NCI-H774 (cell line): ENCODE results near the gene ERH.
"Not testable (repeated sequence)": the region's sequence is repeated elsewhere in the genome, so short reads cannot be mapped to it uniquely, and the experiment has no call there.

Source experiments
- DNase-seq: peaks from one replicate; lab custom pipeline; 2025; lab: John Stamatoyannopoulos, UW

ERH gene

DNA sequence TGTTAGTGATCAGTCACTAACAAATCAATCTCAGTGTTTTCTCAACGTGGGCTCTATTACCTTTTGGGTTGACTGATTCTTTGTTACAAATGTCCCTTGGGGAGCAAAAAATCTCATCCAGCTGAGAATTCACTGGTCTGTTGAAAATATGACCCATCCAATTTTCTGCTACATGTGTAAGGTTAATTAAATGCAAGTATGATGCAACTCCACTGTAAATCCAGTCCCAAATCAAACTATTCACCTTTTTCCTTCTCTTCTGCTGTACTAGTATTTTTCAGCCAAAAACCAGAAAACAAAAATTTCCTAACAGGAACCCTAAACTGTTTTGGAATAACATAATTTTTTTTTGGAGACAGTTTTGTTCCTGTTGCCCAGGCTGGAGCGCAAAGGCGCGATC lies 2.2 kb downstream of the ERH start:
- DNase-seq: no peak

DNA sequence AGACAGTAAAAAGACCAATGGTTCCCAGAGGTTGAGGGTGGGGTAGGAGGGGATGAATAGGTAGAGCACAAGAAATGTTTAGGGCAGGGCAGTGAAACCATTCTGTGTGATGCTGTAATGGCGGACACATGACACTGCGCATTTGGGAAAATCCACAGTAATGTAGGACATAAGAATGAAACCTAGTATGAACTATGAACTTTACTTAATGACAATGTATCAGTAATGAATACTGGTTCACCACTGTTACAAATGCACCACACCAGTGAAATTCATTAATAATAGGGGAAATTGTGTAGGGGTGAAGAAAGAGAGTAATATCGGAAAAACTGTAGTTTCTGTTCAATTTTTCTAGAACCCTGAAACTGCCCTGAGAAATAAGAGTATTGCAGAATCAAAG lies 5.6 kb downstream of the ERH start:
- DNase-seq: no peak

DNA sequence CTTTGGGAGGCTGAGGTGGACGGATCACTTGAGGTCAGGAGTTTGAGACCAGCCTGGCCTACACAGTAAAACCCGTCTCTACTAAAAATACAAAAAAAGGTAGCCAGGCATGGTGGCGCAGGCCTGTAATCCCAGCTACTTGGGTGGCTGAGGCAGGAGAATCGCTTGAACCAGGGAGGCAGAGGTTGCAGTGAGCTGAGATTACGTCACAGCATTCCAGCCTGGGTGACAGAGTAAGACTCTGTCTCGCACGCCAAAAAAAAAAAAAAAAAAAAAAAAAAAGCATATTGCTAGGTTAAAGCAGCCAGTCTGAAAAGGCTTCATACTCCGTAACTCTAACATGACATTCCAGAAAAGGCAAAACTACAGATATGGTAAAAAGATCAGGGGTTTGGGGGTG lies 6.7 kb downstream of the ERH start:
- DNase-seq: not testable (repeated sequence)

DNA sequence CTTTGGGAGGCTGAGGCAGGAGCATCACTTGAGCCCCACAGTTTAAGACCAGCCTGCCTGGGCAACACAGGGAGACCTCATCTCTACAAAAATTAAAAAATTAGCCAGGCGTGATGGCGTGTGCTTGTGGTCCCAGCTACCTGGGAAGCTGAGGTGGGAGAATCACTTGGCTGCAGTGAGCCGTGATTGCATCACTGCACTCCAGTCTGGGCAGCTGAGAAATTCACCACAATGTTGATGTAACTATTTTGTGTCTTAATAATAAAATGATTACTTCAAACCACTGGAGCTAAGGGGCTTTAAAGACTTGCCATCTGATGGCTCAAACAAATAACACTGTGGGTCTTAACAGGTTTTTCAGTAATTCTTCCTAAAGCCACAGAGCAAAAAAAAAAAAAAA lies 10.8 kb downstream of the ERH start:
- DNase-seq: no peak

DNA sequence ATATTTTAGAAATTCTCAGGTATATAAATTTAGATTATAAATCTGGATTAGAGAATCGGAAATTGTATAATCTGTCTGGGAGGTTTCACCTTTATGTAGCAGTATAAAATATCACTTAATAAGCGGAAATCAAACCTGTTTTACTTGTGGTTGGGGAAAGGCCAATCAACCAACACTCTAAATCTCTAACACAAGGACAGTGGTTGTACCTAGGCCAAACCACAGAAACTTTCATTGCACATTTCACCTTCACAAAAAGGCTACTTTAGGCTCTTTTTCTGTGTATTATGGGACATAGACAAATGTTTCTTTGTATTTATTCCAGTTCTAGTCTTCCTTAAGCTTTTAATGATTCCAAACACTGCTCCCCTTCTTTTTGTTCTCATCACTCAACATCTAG lies 19.8 kb downstream of the ERH start:
- DNase-seq: no peak

DNA sequence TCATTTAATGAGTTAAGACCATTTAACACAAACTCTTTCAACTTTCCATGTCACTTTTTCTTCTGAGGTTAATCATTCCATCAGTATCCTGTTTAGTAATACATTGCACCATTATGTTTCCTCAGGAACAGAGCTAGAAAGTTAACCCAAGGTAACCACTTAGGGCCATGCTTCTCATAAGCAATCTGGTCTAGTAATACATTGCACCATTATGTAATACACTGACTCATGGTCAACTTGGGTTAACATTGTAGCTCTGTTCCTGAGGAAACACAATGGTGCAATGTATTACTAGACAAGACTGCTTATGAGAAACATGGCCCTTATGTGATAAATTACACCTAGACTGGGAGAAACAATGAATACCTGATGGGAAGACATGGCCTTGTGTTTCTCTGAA lies 21.7 kb downstream of the ERH start:
- no peak for DNase-seq

DNA sequence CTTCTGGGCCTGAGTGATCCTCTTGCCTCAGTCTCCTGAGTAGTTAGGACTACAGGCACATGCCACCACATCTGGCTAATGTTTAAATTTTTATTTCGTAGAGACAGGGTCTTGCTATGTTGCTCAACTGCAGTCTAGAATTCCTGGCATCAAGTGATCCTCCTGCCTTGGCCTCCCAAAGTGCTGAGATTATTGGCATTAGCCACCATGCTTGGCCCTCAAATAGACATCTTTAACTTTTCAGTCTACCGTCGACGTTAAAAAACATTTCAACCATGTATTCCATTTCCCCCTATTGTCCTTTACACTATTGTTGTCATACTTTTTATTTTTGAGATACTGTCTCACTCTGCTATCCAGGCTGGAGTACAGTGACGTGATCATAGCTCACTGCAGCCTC lies 22.4 kb downstream of the ERH start:
- DNase-seq: no peak

DNA sequence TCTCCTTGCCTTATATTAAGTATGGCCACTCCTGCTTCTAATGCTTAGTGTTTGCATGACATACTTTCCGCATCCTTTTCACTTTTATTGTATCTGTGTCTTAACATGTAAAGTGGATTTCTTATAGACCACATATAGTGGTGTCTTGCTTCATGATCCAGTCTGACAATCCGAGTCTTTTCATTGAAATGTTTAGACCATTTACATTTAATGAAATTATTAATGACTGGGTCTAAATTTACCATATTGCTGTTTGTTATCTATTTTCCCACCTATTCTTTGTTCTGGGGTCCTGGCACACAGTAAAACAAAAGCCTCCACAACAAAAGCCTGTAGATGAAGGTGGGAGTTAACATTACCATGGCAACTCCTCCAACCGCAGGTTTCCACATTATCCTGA lies 22.9 kb downstream of the ERH start:
- no peak for DNase-seq

DNA sequence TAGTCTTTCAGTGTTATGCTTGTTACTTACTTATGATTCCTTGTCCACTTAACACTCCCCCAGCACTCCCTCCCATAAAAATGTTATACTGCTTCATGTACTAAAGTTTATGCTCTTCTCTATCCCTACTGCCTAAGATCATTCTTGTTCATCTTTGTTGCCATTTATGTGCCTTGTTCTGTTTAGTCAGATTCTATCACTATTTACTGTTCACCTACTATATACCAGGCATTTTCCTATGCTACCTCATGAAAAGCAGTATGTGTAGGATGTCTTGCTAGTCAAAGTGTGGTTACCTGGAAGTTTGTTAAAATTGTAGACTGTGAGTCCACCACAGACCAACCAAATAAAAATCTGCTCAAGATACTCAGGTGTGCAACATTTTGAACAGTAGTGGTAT lies 23.9 kb downstream of the ERH start:
- DNase-seq: no peak

DNA sequence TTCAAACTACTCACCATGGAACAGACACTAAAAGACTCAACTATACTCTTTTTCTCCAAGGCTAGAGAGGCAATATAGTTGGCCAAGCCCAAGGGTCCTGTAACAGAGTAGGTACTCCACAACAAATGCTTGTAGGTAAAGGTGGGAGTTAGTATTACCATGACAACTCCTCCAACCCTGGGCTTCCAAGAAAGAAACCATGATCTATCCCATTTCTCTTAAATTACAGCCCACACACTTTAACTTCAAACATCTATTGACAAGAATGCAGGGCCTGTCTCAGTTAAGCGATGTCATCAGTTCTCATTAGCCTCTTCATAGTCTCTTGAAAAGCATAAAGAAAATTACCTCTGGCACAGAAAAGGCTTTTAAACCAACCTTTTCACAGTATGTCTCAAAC lies 25.0 kb downstream of the ERH start:
- no peak for DNase-seq

DNA sequence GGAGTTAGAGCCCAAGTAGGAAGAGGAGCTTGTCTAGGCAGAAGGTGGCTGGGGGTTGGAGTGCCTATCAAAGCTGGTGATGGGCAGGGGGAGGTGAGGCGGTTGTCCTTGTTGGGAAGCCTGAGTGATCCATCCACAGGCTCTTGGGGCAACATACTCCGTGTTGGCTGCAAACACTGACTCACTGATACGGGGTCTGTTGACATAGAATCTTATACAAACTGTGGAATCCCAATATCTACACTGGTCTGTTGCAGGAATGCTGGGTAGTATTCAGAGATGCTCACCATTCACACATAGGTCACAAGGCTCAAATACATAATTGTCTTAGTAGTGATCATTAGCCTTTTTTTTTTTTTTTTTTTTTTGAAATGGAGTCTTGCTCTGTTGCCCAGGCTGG lies 26.0 kb downstream of the ERH start:
- DNase-seq: no peak

DNA sequence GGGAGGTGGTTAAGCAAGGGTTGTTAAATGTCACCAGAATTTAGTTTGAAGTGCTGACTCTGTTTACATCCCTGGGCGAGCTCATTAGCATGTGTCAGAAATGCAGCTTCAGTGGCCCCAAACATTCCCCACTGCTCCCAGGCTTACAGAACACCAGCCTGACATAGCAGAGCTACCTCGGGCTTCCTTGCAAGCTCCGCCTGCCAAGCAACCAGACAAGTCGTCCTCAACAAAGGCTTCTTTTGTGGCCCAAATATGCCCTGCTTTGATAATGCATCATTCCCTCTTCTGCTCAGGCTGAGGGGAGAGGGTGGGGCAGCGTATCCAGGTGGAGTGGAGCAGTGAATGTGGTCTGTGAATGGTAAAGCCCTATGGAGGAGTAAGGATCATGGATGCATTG lies 28.0 kb downstream of the ERH start:
- DNase-seq: no peak

DNA sequence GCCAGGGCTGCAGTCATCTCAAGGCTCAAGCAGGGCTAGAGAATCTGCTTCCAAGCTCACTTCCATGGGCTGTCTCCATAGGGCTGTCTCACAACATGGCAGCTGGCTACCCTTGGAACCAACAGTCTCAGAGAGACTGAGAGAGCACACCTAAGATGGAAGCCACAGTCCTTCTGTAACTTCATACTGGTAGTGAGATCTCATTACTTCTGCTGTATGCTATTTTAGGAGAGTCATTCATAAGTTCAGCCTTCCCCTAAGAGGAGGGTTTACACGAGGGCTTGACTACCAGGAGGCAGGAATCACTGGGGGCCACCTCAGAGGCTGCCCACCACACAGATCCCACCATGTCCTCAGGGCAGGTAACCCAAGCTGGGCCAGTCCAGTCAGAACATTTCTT lies 29.7 kb downstream of the ERH start:
- no peak for DNase-seq

DNA sequence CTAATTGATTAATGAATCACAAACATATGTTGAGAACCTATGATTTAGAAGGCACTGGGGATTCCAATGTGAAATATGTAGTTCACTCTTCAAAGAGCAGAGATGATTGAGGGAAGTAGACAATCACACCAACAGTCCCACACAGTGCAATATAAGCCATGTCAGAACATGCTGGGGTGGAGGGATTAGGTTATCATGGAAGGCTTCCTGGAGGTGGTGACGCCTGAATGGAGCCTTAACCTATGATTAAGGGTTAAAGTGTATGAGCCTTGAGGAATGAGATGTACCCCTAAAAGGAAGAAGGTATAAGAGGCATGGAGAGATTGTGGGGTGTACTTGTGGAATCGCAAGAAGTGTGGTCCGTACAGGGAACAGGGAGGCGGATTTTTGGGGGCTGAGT lies 31.3 kb downstream of the ERH start:
- DNase-seq: no peak

DNA sequence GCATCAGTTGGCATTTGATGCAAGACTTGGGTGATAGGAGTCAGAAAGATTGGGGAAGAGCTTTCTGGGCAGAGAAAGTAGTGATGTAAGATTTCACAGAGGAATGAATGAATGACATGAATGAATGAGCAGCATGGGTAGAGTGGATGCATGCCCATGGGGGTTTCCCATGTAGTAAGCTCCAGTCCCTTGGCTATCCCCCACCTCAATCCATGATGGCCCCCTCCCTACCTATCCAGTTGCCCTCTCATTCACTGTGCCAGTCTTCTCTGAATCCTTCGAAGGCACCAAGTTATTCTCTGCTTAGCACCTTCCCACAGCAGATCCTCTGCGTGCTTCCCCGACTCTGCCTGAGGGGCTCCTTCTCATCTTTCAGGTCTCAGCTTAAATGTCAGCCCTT lies 32.0 kb downstream of the ERH start:
- no peak for DNase-seq

DNA sequence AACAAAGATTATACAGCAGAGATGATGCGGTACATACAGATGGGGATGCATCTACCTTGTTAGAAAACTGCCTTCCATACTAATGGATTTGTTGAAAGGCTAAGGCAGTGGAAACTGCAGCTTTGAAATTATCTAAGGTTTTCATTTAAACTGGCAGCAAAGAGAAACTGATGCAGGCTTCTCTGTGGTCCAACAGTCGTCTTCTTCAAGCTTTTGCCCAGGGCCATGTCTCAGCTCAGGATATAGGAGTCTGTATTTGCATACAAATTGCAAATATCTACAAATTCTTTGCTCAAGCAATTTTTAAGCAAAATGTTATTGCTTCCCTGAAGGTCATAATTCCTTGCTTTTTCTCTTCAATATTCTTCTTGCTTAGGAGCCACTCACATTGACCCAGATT lies 33.7 kb downstream of the ERH start:
- no peak for DNase-seq

DNA sequence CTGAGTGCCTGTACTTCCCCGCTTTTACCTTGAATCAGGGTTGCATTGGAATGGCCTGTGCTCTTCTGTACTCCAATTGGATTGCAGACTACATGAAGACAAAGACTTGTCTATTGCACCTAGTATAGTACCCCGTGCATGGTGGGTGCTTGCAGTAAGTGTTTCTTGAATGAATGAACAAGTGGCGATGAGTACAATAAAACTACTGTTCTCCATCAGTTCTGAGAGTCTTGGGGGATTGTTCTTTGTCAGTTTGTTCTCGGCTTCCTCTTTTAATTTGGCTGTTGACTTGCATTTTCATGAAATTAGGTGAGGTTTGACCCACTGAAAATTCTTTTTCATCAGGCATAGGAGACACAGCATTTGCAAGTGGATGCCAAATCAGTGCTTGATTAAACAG lies 34.1 kb downstream of the ERH start:
- DNase-seq: no peak

DNA sequence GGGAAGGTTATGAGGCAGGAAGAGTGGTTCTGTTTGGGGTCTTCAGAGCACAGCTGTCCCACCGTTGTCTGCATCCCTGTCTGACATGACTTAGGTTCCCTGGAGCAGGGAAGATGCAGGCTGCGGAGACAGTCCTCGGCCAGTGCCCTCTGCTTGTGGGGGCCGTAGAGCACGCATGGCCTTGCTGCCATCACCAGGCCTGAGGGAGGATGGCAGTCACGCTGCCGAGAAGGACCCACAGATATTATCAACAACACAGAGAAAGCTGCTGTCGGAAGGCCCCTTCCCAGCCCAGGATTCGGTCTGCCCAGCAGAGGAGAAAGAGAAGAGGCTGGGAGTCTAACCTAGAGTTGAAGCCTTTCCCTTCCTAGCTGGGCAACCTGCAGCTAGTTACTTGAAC lies 35.0 kb downstream of the ERH start:
- DNase-seq: no peak

DNA sequence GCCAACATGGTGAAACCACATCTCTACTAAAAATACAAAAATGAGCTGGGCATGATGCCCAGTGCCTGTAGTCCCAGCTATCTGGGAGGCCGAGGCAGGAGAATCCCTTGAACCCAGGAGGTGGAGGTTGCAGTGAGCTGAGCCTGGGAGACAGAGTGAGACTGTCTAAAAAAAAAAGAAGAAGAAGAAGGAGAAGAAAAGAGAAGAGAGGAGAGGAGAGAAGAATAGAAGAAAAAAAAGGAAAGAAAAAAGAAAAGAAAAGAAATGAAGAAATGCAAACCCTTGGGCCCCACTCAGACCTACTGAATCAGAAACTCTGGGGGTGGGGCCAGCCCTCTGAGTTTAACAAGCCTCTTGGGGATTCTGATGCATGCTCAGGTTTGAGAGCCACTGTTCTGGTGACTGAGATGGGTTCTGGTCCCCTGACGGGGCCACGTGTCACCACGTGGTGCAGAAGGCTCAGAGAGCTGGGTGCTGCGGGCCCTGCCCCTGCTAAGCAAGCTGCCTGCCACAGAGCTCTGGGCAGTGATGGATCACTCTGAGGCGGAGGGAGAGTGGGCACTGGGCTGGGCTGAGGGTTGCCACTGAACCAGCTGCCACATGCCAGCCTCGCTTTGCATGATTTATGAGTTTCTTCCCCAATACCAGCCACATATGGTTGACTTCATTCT lies 37.5 kb downstream of the ERH start:
- DNase-seq: no peak

DNA sequence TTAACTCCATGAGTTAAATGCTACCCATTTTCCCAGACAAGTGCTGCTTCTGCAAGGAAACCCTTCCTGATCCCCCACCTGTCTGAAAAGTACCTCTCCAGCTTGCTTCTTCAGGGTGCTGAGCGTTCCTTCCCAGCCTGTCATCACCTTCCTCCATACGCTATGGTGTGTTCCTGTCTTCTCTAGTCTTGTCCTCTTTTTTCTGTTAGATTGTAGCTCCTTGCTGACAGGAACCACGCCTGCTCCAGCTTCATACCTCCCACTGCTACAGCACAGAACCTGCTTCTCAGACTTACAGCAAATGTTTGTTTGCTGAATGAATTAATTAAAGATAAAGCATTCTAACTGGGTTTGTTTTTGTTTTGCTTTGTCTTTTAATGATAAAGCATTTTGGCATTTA lies 39.1 kb downstream of the ERH start:
- no peak for DNase-seq

DNA sequence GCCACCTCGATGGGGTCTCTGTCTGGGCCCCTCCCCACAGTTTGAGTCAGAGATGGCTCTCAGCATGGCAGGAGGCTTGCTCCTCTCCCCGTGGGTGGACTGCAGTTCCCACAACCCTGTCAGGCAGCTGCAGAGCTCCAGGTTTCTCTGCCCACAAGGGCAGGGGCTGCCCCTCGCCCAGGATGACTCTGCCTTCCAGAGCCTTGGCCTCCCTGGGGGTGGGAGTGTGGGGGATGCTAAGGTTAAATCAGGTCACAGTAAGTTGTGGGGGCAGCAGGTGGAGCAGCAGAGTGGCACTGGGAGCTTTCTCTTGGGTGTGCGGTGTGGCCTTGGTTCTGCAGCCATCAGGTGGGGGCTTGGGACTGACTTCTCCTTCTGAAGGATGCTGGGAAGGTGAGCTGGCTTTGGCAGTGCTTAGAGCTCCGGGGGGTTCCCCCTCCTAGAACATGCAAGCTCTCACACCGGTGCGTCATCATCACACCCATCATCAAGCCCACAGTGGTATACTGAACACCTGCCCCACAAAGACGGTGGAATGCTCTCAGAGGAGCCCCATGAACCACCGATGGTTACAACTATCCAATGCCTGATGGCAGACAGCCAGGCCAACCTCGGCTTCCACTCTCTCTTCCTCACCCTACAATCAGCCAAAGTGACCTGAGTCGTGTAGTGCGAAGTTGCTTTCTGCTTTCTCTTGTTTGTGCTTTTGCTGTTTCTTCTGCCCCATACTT lies 39.7 kb downstream of the ERH start:
- no peak for DNase-seq

DNA sequence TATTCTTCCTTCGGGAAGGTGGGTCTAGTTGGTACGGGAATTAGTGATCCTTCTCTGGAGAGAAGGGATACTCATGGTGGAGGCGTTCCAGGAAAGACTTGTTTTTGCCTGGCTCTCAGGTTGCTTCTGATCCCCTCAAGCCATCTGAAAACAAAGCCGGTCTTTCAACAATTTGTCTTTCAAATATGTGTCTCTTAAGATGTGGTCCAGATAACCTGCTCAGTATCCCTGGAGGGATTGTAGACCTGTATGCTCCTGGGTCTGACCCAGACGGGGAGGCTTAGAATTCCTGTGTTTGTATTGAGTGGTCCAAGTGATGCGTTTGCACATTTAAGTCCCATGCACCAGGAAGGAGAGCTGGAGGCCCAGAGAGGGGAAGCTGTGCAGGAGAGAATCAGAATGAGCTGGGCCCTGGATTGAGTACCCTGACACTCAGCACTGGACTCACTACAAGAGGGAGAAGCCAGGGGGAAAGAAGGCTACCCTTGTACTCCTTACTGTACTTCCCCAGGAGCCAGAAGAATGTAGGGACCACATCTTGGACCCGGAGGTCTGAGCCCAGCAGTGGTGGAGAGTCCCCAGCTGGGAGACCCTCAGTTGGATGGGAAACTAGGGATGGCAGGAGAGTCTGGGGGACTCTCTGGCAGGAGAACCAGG lies 40.4 kb downstream of the ERH start:
- DNase-seq: no peak

DNA sequence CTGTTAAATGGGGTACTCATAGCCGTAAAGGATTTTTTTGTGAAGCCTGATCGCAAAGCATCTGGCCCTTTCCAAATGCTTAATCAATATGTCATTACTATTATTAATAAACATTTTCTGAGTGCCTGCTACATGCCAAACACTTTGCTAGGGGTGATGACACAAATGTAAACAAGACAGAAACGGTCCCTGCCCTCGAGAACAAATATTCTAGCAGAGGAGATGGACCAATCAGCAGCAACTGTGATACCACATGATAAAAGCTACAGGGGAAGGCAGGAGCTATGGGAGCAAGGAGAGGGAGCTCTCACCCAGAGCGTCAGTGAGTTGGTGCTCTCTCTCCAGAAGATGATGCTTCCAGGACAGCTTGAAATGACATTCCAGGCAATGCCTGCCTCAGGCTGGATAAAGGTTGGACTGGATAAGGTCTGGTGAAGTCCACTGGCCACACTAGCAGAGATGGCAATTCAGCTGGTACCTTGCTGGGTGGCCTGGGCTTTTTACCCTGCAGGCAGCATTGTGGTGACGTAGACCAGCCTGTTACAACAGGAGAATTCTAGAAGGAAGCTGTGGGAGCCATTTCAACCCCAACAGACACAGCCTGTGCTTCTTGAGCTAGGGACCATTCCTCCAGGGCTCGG lies 41.1 kb downstream of the ERH start:
- no peak for DNase-seq
